ENCODE data around the gene BLM. TPM values are rescaled to one million over a fixed set of nuclear protein-coding genes. Genes with fewer than 3 reads are reported as not detected.

The BLM gene
- total RNA-seq, 1 donor from 2014 or later, result 3.7 TPM

DNA sequence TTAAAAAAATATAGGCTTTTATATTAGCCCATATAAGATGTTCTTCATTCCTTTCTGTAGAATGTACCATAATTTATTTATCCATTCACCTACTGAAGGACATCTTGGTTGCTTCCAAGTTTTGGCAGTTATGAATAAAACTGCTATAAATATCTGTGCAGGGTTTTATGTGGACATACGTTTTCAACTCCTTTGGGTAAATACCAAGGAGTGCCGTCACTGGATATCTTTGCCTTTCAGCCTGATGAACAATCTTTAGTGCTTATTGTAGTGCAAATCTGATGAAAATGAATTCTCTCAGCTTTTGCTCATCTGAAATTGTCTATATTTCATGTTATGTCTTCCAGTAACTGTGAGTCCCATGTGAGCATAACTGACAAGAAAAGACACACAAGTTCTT, 26.6 kb upstream of the BLM start:
- H3K9ac ChIP-seq (ENCODE audit: low read length), result no peak overlapping the region
- H3K9me3 Mint-ChIP-seq (ENCODE audit: unreplicated experiment), result no peaks in the 10 kb centered on the region
- TF ChIP-seq EZH2 (IDR thresholded peaks at IDR 0.05; ENCODE audit: insufficient read depth, low read length) (no peak), CTCF (IDR thresholded peaks at IDR 0.05; ENCODE audit: insufficient read depth, low read depth, low read length) (no peak)
- H3K4me3 Mint-ChIP-seq (ENCODE audit: unreplicated experiment), result no peak overlapping the region
- peaks cover 2% of the 10 kb centered on the region for H3K27me3 Mint-ChIP-seq (ENCODE audit: low read depth, unreplicated experiment)
- H2AFZ ChIP-seq (ENCODE audit: low read depth, low read length), result no peak overlapping the region
- no peaks in the 10 kb centered on the region for H4K20me1 ChIP-seq (ENCODE audit: insufficient read depth, low read length)
- no peaks in the 10 kb centered on the region for H3K36me3 Mint-ChIP-seq (ENCODE audit: low read depth, unreplicated experiment)
- FAIRE-seq, result no peak
- no peaks in the 10 kb centered on the region for H3K36me3 ChIP-seq (ENCODE audit: insufficient read depth, low read length)
- H3K9me3 ChIP-seq (ENCODE audit: insufficient read depth, low read depth, low read length), result no peaks in the 10 kb centered on the region
- no peak overlapping the region for H3K4me3 ChIP-seq (ENCODE audit: insufficient read depth, low read depth, low read length)
- no peaks in the 10 kb centered on the region for H3K27me3 ChIP-seq (ENCODE audit: insufficient read depth, low read length)
- no peaks in the 10 kb centered on the region for H3K79me2 ChIP-seq (ENCODE audit: insufficient read depth, low read length)
- no peak overlapping the region for H3K27ac ChIP-seq (ENCODE audit: low read depth, low read length)
- H3K4me2 ChIP-seq (ENCODE audit: low read length), result no peak overlapping the region
- H3K27ac Mint-ChIP-seq (ENCODE audit: unreplicated experiment), result no peak overlapping the region
- no peak for DNase-seq (ENCODE audit: low read depth)
- H3K4me1 Mint-ChIP-seq (ENCODE audit: low read depth, unreplicated experiment), result no peaks in the 10 kb centered on the region
- H3K4me1 ChIP-seq (ENCODE audit: insufficient read depth, low read length), result no peaks in the 10 kb centered on the region

DNA sequence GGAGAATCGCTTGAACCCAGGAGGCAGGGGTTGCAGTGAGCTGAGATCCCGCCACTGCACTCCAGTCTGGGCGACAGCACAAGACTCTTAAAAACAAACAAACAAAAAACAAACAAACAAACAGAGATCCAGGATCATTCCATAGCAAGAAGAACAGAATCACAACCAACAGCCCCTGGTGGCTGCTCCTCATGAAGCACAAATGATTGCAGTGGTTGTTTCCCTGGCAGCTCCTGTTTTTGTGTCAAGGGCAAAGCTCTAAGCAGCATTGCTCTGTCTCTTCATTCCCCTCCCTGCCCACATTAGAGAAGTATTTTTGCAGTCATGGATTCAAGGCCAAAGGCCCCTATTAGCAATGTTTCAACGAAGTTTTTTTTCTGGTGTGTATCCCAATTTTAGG, 25.8 kb upstream of the BLM start:
- H3K36me3 ChIP-seq (ENCODE audit: insufficient read depth, low read length), result no peaks in the 10 kb centered on the region
- Mint-ChIP-seq H3K36me3 (ENCODE audit: low read depth, unreplicated experiment) (no peaks in the 10 kb centered on the region), H3K27ac (ENCODE audit: unreplicated experiment) (no peak overlapping the region), H3K27me3 (ENCODE audit: low read depth, unreplicated experiment) (peaks cover 2% of the 10 kb centered on the region), H3K4me3 (ENCODE audit: unreplicated experiment) (no peak overlapping the region), H3K9me3 (ENCODE audit: unreplicated experiment) (no peaks in the 10 kb centered on the region), H3K4me1 (ENCODE audit: low read depth, unreplicated experiment) (no peaks in the 10 kb centered on the region)
- H3K79me2 ChIP-seq (ENCODE audit: insufficient read depth, low read length), result no peaks in the 10 kb centered on the region
- no peak overlapping the region for H3K9ac ChIP-seq (ENCODE audit: low read length)
- H2AFZ ChIP-seq (ENCODE audit: low read depth, low read length), result no peak overlapping the region
- no peaks in the 10 kb centered on the region for H3K27me3 ChIP-seq (ENCODE audit: insufficient read depth, low read length)
- TF ChIP-seq CTCF (IDR thresholded peaks at IDR 0.05; ENCODE audit: insufficient read depth, low read depth, low read length) (no peak), EZH2 (IDR thresholded peaks at IDR 0.05; ENCODE audit: insufficient read depth, low read length) (no peak)
- H3K4me2 ChIP-seq (ENCODE audit: low read length), result no peak overlapping the region
- DNase-seq (ENCODE audit: low read depth) (no peak), FAIRE-seq (no peak)
- H3K9me3 ChIP-seq (ENCODE audit: insufficient read depth, low read depth, low read length), result no peaks in the 10 kb centered on the region
- no peak overlapping the region for H3K27ac ChIP-seq (ENCODE audit: low read depth, low read length)
- no peaks in the 10 kb centered on the region for H4K20me1 ChIP-seq (ENCODE audit: insufficient read depth, low read length)
- no peaks in the 10 kb centered on the region for H3K4me1 ChIP-seq (ENCODE audit: insufficient read depth, low read length)
- H3K4me3 ChIP-seq (ENCODE audit: insufficient read depth, low read depth, low read length), result no peak overlapping the region

DNA sequence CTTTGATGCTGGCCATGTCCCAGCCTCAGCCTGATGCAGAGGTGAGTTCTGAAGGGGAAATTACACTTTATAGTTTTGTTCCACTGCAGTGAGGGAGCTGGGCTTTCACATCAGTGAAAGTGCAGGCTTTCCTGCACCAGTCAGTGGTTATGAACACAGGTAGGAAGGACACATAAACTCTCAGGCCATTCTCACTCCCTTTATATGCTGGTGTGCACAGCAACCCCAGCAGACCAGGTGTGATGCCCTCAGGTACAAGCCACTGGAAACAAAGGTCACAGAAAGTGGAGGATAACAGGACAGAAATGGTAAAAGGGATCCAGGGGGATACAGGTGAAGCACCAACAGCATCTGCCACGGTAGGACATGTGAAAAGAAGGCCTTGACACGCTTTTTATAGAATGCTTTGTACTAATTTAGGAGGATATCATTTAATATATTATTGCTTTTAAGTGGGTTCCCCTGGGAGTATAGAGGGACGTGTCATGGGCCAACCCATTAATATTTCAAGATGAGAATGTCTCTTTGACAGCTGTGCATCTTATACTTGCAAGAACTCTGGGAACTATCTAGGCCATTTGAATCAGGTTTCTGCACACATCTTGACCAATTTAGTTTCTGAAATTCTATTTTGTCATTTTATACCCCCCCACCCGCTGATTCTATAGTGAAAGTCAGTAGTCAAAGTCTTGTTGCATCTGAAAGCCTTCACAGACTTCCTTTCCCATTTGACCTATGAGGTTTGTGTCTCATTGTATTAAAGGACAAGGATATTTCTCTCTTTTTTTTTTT, 25.0 kb upstream of the BLM start:
- no peak overlapping the region for H2AFZ ChIP-seq (ENCODE audit: low read depth, low read length)
- H3K27ac ChIP-seq (ENCODE audit: low read depth, low read length), result no peak overlapping the region
- no peaks in the 10 kb centered on the region for H3K4me1 Mint-ChIP-seq (ENCODE audit: low read depth, unreplicated experiment)
- no peaks in the 10 kb centered on the region for H3K36me3 ChIP-seq (ENCODE audit: insufficient read depth, low read length)
- no peaks in the 10 kb centered on the region for H4K20me1 ChIP-seq (ENCODE audit: insufficient read depth, low read length)
- H3K36me3 Mint-ChIP-seq (ENCODE audit: low read depth, unreplicated experiment), result no peaks in the 10 kb centered on the region
- H3K9ac ChIP-seq (ENCODE audit: low read length), result no peak overlapping the region
- H3K4me3 Mint-ChIP-seq (ENCODE audit: unreplicated experiment), result no peak overlapping the region
- FAIRE-seq (no peak), DNase-seq (ENCODE audit: low read depth) (no peak)
- H3K4me3 ChIP-seq (ENCODE audit: insufficient read depth, low read depth, low read length), result no peak overlapping the region
- H3K27ac Mint-ChIP-seq (ENCODE audit: unreplicated experiment), result no peak overlapping the region
- H3K27me3 ChIP-seq (ENCODE audit: insufficient read depth, low read length), result no peaks in the 10 kb centered on the region
- no peaks in the 10 kb centered on the region for H3K79me2 ChIP-seq (ENCODE audit: insufficient read depth, low read length)
- no peaks in the 10 kb centered on the region for H3K9me3 ChIP-seq (ENCODE audit: insufficient read depth, low read depth, low read length)
- H3K4me2 ChIP-seq (ENCODE audit: low read length), result no peak overlapping the region
- H3K27me3 Mint-ChIP-seq (ENCODE audit: low read depth, unreplicated experiment), result peaks cover 2% of the 10 kb centered on the region
- no peaks in the 10 kb centered on the region for H3K9me3 Mint-ChIP-seq (ENCODE audit: unreplicated experiment)
- TF ChIP-seq EZH2 (IDR thresholded peaks at IDR 0.05; ENCODE audit: insufficient read depth, low read length), result no peak
- no peak for TF ChIP-seq CTCF (IDR thresholded peaks at IDR 0.05; ENCODE audit: insufficient read depth, low read depth, low read length)
- no peaks in the 10 kb centered on the region for H3K4me1 ChIP-seq (ENCODE audit: insufficient read depth, low read length)

Data from astrocyte (in vitro differentiated cells and primary cell).